Vagina (tissue), 2 donors: ENCODE results near the gene CHODL.

Experiments
- POLR2A ChIP-seq, 2 donors: fragments of 450-650 bp; IDR thresholded peaks; one replicate each; pipeline ENCODE4 v1.6.1; 2017; ENCODE audit warnings: antibody characterized with exemption in 2 of 2, mild to moderate bottlenecking in 2 of 2, moderate library complexity in 2 of 2
- POLR2AphosphoS5 ChIP-seq, 2 donors: sonication (generic); formaldehyde crosslinking; IDR thresholded peaks; one replicate each; pipeline ENCODE4 v1.9.0; 2017; ENCODE audit warnings: antibody characterized with exemption in 2 of 2, mild to moderate bottlenecking in 2 of 2, low read depth in 1 of 2; ENCODE audit not compliant: insufficient read depth in 1 of 2
- TF ChIP-seq, protein P1 (sequence below), 3 experiments: fragments of 450-650 bp in 2 of 3; fragments of 200-600 bp in 1 of 3; sonication (generic) in 1 of 3; IDR thresholded peaks; one replicate each; pipeline ENCODE4 v1.5.1; 2017 to 2019; ENCODE audit warnings: antibody characterized with exemption in 3 of 3, mild to moderate bottlenecking in 2 of 3, moderate library complexity in 2 of 3

DNA sequence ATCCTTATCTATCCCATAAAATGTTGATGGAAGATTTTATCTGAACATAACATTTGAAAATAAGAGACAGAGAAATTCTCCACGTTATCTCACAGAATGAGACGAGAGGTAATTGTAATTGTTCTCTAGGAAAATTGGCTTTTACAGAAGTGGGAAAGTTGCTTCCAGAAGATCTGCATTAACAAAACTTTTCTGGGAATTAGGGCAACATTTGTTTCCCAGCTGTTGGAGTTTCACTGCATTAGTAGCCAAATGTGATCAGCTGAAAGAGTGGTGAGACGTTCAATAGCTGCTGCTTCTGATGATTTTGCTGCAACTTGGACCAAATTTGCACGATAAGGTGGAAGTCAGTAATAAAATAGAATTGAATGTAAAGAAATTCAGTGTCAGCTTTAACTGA lies 7.6 kb downstream of the CHODL start:
- TF ChIP-seq POLR2A (IDR thresholded peaks at IDR 0.05): no peak
- TF ChIP-seq, protein P1, sequence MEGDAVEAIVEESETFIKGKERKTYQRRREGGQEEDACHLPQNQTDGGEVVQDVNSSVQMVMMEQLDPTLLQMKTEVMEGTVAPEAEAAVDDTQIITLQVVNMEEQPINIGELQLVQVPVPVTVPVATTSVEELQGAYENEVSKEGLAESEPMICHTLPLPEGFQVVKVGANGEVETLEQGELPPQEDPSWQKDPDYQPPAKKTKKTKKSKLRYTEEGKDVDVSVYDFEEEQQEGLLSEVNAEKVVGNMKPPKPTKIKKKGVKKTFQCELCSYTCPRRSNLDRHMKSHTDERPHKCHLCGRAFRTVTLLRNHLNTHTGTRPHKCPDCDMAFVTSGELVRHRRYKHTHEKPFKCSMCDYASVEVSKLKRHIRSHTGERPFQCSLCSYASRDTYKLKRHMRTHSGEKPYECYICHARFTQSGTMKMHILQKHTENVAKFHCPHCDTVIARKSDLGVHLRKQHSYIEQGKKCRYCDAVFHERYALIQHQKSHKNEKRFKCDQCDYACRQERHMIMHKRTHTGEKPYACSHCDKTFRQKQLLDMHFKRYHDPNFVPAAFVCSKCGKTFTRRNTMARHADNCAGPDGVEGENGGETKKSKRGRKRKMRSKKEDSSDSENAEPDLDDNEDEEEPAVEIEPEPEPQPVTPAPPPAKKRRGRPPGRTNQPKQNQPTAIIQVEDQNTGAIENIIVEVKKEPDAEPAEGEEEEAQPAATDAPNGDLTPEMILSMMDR (IDR thresholded peaks at IDR 0.05): no peak
- TF ChIP-seq POLR2AphosphoS5 (IDR thresholded peaks at IDR 0.05; ENCODE audit: insufficient read depth in 1 of 2, low read depth in 1 of 2): no peak
